Fibroblast of skin of left quadriceps (primary cell): ENCODE data around the gene TANC1.

Experiments
- DNase-seq, 2 experiments: peaks; one replicate each; pipeline ENCODE4 v3.0.0-alpha.2; 2013; ENCODE audit warnings: low read depth in 2 of 2

Gene TANC1

GRCh38 chr2:158994920-158995676, 26.7 kb downstream of the TANC1 start:
- DNase-seq: no peak

GRCh38 chr2:158995677-158996049, 27.2 kb downstream of the TANC1 start:
- DNase-seq: no peak

GRCh38 chr2:158996378-158996993, 28.0 kb downstream of the TANC1 start:
- DNase-seq: no peak

- no peak for DNase-seq
Measured at GRCh38 chr2:158997037-158997790, 28.8 kb downstream of the TANC1 start.

DNA sequence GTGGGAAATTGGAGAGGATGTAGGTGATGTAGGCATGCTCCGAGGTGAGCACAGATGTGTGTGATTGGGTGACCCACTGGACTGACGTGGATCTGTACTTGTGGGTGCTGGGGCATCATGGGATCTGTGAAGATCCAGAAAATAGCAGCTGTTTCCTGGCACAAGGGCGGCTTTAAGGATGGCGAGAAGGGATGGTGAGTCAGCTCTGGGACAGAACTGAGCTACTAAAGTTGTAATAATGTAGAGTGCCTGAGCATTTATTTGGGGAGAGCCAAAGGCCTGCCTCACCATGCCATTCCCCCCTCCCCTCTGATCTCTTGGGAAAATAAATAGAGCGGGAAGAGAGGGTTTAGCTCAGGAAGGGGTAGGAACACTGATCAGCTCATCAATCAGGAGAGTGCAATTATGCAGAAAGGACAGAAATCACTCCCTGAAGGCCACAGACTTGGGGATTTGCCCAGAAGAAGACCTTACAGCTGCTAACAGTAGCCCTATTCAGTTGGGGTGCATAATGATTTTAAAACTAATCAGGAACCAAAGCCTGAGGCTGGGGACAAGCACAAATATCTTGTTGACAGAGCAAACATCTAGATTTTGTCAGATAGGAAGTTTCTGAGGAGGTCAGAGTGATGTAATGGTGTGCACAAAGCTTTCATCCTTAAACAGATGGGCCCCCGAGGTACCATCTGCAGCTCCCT, 30.3 kb downstream of the TANC1 start:
- no peak for DNase-seq

DNA sequence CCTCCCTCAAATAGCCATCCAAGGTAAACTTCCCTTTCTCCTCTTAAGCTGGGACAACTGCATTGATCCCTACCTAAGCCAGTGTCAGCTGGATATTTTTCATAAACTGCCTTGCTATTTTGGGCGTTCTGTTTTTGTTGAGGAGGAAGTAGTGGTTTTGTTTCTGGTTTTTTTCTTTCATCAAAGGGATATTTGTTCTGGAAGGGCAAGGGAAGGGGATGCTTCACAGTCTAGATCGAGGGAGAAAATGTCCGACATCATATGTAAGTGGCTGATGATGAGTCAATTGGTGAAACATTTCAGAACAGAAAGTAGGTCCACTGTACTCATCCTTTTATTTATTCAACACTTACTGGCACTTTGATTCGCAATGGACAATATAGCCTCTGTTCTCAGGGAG, 31.0 kb downstream of the TANC1 start:
- peak in 1 of 2 experiments; percentile 19 for DNase-seq

- no peak for DNase-seq
Measured at GRCh38 chr2:159000072-159000471, 31.6 kb downstream of the TANC1 start.

GRCh38 chr2:159002462-159003111, 34.1 kb downstream of the TANC1 start:
- no peak for DNase-seq

DNA sequence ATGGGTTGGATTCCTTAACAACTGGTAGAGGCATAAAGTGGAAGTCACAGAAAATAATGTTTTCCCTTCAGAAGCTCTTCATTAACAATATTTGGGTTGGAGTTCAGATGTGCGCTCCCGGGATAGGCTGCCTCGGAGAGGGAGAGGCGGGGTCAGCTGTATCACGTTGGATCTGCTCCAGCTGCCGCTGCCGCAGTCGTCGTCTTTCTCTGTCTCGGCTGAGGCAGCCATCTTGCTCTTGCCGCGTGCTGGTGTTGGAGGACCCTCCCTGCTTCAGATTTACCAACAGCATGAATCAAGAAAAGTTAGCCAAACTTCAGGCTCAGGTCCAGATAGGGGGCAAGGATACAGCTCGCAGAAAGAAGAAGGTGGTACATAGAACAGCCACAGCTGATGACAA, 35.1 kb downstream of the TANC1 start:
- DNase-seq: no peak

GRCh38 chr2:159004849-159005248, 36.4 kb downstream of the TANC1 start:
- no peak for DNase-seq

DNA sequence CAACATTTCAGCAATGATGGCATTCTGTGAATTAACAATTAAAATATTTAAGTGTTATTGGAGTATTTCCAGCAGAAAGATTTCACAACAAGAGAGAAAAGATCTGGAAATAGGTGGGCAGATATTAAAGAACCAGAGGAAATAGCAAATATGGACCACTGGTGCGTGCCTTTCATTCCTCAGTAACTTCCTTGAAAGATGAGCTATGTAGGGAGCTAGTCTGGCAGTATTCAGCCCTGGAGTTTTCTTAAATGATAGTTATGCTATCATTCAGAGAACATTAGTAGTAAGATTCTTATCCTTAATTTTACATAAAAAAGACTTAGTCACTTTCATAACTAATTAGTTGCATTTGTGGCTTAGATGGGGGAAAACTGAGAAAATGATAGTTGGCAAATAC, 41.5 kb downstream of the TANC1 start:
- DNase-seq: no peak

- DNase-seq: peak; percentile 42 to 45
Measured at GRCh38 chr2:159010340-159010739, 41.9 kb downstream of the TANC1 start.

DNA sequence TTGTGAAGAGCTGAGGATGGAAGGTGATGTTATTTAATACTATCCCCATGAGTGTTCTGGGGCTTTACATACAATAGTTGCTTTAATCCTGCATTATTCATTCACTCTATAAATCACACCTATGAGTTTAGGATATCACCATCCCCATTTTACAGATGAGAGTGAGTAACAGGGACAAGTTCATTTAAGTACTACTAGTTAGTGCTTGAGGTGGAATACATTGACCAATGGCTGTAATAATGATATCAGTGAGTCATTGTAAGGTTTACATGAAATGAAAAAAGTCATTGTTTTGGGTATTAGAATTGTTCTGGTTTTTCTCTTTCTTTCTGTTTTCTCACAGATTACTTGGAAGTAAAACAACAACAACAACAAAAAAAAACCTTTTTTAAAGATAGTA, 42.5 kb downstream of the TANC1 start:
- DNase-seq: no peak

DNA sequence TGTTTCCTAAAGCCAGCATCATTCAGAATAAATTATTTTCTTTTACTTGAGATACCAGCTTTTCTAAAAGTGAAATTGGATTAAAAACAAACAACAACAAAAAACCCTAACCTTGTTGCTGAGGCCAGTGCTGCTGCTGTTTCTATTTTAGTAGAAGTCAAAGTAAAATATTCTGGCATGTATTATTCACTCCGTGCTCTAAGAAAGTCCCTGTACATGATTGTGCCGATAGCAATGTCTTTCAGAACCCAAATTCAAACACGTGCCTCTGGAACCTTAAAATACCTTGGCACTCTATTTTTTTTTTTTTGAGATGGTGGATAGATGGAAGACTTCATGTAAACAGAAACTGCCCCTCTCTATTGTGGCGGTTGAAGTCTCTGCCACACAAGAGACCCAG, 43.7 kb downstream of the TANC1 start:
- DNase-seq: no peak

DNA sequence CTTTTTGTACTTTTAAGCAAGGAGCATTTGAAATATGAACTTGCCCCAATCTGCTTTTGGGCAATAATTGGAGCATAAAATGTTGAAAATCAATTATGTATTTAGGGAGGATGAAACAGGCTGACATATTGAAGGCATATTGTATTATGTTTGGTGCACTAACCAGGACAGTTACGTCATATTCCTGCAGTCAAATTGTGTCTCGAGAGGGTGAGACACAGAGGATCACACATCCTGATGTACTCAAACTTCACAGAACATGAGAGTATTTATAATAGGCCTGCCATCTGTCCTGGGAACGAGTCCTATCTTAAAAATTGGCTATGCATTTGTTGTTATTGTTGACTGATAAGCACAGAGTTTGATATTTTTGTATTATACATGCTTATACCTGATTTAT, 44.7 kb downstream of the TANC1 start:
- DNase-seq: no peak

GRCh38 chr2:159015174-159015573, 46.7 kb downstream of the TANC1 start:
- DNase-seq: no peak

- no peak for DNase-seq
Measured at GRCh38 chr2:159015823-159016222, 47.4 kb downstream of the TANC1 start.

DNA sequence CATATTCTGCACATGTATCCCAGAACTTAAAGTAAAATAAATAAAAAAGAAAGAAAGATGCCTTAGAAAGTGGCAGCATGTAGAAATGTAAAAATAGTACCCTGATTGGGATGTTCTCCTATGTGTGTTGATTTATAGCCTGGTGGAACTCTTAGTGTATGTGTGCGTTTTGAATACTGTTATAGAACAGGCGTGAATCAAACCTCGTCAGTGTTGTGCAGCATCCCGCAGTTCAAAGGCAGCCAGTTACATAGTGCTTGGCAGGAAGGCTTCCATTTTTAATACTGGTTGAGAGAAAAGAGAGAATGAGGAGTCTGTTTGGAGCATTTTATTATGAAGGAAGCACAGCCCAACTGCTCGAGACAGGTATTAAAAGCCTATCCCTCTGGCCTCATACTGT, 49.4 kb downstream of the TANC1 start:
- DNase-seq: no peak

DNA sequence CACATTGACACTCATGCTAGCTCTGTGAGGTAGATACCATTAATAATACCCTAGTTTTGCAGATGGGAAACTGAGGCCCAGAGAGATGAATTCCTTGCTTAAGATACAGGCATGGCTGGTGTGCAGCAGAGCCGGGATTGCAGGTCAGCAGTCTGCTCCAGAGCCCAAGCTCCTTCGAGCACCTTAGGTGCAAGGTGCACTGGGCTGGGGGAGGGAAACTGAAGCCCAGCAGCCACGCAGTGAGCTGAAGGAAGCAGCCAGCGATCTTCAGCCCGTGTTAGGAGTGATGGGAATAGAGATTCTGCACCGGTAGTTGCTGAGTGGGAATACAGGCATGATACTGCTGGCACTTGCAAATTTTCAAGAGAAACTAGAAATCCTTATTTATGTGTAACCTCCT, 50.6 kb downstream of the TANC1 start:
- DNase-seq: no peak

DNA sequence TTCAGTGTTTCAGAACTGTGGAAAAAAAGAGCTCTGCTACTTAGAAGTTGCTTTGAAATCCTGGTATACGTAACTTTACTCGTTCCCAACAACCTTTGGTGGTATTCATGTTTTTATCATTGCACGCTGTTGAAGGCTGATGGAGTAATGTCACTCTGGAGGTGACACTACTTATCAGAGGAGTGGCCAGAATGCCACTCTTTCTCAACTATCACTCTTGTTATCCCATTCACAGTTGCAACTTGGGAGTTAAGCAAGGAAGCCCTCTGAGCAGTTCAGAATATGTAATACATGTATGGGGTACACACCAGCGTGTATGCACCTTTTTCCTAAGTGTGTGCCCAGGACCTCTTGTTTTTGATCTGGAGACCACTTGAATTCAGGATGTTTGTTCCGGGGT, 53.6 kb downstream of the TANC1 start:
- no peak for DNase-seq

DNA sequence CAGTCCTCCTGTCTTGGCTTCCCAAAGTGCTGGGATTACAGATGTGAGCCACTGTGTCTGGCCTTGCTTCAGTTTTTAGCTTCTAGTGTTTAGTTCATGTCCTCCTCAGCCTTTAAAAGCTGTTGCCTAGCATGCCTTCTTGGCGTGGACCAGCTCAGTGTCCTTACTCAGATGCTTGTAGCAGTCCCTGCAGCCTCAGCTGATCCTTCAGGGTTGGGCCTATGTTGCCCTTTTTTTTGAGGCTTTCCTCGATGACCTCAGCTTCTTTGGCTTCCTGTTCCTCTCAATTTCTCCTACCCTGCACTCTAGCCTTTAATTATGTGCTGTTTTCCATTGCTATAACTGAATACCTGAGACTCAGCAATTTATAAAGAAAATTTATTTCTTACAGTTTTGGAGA, 57.7 kb downstream of the TANC1 start:
- DNase-seq: no peak

DNA sequence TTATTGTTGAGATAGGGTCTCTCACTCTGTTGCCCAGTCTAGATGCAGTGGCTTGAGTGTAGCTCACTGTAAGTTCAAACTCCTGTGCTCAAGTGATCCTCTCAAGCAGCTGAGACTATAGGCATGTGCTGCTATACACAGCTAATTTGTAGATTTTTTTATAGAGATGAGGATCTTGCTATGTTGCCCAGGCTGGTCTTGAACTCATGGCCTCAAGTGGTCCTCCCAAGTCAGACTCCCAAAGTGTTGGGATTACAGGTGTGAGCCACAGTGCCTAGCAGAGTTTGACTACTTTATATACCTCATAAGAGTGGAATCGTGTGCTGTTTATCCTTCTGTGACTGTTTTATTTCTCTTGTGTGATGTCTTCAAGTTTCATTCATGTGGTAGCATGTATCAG, 60.3 kb downstream of the TANC1 start:
- DNase-seq: no peak
